ENCODE measurements around the gene FSTL4. TPM values are rescaled to one million over a fixed set of nuclear protein-coding genes. Genes with fewer than 3 reads are reported as not detected.

Gene FSTL4
- polyA plus RNA-seq, 1 donor from 2014 or later = 0.57 TPM

DNA sequence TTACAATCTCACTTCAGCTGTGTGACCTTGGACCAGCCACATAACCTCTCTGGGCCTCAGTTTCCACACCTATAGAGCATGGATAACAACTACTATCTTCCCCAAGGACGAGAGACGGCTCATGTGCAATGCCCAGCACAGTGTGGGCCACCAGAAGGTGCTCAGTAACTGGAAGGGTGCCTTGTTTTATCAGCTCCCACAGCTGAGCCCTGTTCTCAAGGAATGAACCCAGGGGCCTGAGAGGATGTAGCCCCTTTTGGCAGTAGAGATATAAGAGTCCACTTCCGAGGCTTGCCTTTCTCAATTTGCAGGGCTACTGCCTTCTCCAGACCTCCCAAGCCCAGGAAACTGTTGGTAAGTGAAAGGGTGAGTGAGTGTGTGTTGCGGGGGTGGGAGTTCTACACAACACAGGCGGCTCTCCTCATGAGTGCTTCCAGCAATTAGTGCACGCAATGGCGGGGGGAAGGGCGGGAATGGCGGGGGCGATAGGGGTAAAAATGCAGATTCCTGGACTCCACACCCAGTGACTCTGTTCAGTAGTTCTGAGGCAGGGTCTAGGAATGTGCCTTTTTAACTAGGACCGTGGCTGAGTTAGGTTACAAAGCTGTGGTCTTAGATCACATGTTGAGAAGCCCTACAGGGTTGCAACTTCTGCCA lies 185.1 kb downstream of the FSTL4 start:
- Histone ChIP-seq H3K79me2 (replicated peaks; ENCODE audit: insufficient read depth, low read length) (no peaks in the 10 kb centered on the region), H3K36me3 (ENCODE audit: insufficient read depth, low read length) (no peaks in the 10 kb centered on the region), H4K20me1 (ENCODE audit: insufficient read depth) (no peaks in the 10 kb centered on the region), H3K27ac (ENCODE audit: low read length) (no peak overlapping the region), H3K4me2 (ENCODE audit: low read length) (no peak overlapping the region), H3K9me3 (ENCODE audit: low read length) (no peaks in the 10 kb centered on the region), H3F3A (ENCODE audit: insufficient read depth, low read length, poor library complexity, severe bottlenecking) (no peaks in the 10 kb centered on the region), H3K4me3 (ENCODE audit: low read length) (no peak overlapping the region), H2AFZ (ENCODE audit: low read depth, low read length) (no peak overlapping the region), H3K9ac (ENCODE audit: low read length) (no peak overlapping the region), H3K9me2 (ENCODE audit: insufficient read depth, low read length) (no peaks in the 10 kb centered on the region), H3K27me3 (ENCODE audit: insufficient read depth, low read depth, low read length) (no peaks in the 10 kb centered on the region)
- TF ChIP-seq EZH2 (IDR thresholded peaks at IDR 0.05; ENCODE audit: borderline replicate concordance, insufficient read depth, low read length, poor library complexity, severe bottlenecking) (no peak), EP300 (conservative IDR thresholded peaks at IDR 0.05; ENCODE audit: poor library complexity, severe bottlenecking) (no peak), MXI1 (conservative IDR thresholded peaks at IDR 0.05; ENCODE audit: poor library complexity, severe bottlenecking) (no peak), POLR2AphosphoS5 (IDR thresholded peaks at IDR 0.05) (no peak), RAD21 (conservative IDR thresholded peaks at IDR 0.05) (no peak), SMC3 (conservative IDR thresholded peaks at IDR 0.05; ENCODE audit: poor library complexity) (no peak), TAF1 (IDR thresholded peaks at IDR 0.05; ENCODE audit: low read depth) (no peak)
- TF ChIP-seq, protein P1, sequence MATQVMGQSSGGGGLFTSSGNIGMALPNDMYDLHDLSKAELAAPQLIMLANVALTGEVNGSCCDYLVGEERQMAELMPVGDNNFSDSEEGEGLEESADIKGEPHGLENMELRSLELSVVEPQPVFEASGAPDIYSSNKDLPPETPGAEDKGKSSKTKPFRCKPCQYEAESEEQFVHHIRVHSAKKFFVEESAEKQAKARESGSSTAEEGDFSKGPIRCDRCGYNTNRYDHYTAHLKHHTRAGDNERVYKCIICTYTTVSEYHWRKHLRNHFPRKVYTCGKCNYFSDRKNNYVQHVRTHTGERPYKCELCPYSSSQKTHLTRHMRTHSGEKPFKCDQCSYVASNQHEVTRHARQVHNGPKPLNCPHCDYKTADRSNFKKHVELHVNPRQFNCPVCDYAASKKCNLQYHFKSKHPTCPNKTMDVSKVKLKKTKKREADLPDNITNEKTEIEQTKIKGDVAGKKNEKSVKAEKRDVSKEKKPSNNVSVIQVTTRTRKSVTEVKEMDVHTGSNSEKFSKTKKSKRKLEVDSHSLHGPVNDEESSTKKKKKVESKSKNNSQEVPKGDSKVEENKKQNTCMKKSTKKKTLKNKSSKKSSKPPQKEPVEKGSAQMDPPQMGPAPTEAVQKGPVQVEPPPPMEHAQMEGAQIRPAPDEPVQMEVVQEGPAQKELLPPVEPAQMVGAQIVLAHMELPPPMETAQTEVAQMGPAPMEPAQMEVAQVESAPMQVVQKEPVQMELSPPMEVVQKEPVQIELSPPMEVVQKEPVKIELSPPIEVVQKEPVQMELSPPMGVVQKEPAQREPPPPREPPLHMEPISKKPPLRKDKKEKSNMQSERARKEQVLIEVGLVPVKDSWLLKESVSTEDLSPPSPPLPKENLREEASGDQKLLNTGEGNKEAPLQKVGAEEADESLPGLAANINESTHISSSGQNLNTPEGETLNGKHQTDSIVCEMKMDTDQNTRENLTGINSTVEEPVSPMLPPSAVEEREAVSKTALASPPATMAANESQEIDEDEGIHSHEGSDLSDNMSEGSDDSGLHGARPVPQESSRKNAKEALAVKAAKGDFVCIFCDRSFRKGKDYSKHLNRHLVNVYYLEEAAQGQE (IDR thresholded peaks at IDR 0.05; ENCODE audit: borderline replicate concordance) = no peak
- TF ChIP-seq, protein P2, sequence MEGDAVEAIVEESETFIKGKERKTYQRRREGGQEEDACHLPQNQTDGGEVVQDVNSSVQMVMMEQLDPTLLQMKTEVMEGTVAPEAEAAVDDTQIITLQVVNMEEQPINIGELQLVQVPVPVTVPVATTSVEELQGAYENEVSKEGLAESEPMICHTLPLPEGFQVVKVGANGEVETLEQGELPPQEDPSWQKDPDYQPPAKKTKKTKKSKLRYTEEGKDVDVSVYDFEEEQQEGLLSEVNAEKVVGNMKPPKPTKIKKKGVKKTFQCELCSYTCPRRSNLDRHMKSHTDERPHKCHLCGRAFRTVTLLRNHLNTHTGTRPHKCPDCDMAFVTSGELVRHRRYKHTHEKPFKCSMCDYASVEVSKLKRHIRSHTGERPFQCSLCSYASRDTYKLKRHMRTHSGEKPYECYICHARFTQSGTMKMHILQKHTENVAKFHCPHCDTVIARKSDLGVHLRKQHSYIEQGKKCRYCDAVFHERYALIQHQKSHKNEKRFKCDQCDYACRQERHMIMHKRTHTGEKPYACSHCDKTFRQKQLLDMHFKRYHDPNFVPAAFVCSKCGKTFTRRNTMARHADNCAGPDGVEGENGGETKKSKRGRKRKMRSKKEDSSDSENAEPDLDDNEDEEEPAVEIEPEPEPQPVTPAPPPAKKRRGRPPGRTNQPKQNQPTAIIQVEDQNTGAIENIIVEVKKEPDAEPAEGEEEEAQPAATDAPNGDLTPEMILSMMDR (IDR thresholded peaks at IDR 0.05; ENCODE audit: poor library complexity, severe bottlenecking) = no peak

DNA sequence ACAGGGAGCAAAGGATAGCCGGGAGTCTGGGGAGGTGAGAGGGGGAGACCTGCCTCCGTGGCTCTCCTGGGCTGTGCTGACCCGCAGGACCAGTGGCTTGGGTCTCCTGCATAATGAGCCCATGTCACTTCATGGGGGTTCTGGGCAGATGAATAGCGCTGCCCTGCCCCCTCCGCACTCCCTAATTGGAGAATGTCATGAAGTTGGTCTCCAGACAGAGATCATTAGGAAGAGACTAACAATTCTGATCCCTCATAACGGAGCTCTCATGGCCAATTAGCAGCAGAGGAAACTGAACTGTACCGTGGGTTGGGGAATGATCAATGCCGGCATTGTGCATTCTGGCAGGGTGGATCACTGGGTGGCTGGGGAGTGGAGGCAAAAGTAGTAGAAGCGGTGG lies 186.1 kb downstream of the FSTL4 start:
- Histone ChIP-seq H3K9ac (ENCODE audit: low read length) (no peak overlapping the region), H4K20me1 (ENCODE audit: insufficient read depth) (no peaks in the 10 kb centered on the region), H3F3A (ENCODE audit: insufficient read depth, low read length, poor library complexity, severe bottlenecking) (no peaks in the 10 kb centered on the region), H3K36me3 (ENCODE audit: insufficient read depth, low read length) (no peaks in the 10 kb centered on the region), H3K9me3 (ENCODE audit: low read length) (no peaks in the 10 kb centered on the region), H3K27me3 (ENCODE audit: insufficient read depth, low read depth, low read length) (no peaks in the 10 kb centered on the region), H3K9me2 (ENCODE audit: insufficient read depth, low read length) (no peaks in the 10 kb centered on the region), H3K4me3 (ENCODE audit: low read length) (no peak overlapping the region), H2AFZ (ENCODE audit: low read depth, low read length) (no peak overlapping the region), H3K79me2 (replicated peaks; ENCODE audit: insufficient read depth, low read length) (no peaks in the 10 kb centered on the region), H3K27ac (ENCODE audit: low read length) (no peak overlapping the region), H3K4me2 (ENCODE audit: low read length) (no peak overlapping the region)
- TF ChIP-seq, protein P1 (IDR thresholded peaks at IDR 0.05; ENCODE audit: borderline replicate concordance) = no peak

Data from neural cell (in vitro differentiated cells).